ENCODE results near the gene LRRC27.

Gene LRRC27

DNA sequence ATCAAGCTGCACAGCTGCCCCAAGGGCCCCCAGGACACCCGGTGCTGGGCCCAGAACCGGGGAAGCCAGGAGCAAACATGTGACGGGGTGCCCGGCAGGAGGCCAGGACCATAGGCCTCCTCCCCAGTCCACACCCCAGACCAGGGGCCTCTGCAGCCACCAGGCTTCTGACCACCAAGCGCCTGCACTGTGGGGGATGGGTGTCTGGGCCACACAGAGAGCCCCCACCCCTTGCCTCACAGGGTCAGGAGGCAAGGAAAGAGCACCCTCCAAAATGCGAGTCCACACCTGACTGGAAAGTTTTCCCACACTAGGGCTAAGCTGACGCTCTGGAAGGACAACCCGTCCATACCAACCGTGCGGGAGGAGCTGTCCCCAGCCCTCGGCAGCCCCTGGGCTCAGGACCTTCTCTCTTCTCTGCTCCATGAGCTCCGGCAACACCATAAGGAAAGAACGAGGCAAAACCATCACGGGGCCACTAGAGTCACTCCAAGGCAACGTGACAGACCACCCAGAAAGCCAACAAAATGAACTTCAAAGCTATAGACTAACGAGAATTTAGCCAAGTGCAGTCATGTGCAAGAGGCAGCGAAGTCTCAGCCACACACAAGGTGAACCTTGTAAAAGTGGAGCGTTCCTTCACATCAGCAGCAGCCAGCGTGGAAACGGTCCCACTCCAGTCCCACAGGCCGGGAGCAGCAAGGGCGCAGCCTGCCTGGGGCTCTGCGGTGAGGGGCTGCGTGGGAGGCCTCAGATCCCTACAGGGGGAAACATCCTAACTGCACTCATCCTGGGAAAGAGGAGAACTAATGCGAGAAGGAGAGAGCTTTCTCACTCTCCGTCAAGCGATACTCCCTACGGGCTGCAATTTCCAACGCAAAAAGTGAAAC is 29.3 kb upstream of the LRRC27 start:
- no peak for DNase-seq (ENCODE audit: extremely low read depth, low read depth)
- H3K4me3 ChIP-seq (replicated peaks; ENCODE audit: low read depth, low read length) = no peak overlapping the region
- TF ChIP-seq, protein P1, sequence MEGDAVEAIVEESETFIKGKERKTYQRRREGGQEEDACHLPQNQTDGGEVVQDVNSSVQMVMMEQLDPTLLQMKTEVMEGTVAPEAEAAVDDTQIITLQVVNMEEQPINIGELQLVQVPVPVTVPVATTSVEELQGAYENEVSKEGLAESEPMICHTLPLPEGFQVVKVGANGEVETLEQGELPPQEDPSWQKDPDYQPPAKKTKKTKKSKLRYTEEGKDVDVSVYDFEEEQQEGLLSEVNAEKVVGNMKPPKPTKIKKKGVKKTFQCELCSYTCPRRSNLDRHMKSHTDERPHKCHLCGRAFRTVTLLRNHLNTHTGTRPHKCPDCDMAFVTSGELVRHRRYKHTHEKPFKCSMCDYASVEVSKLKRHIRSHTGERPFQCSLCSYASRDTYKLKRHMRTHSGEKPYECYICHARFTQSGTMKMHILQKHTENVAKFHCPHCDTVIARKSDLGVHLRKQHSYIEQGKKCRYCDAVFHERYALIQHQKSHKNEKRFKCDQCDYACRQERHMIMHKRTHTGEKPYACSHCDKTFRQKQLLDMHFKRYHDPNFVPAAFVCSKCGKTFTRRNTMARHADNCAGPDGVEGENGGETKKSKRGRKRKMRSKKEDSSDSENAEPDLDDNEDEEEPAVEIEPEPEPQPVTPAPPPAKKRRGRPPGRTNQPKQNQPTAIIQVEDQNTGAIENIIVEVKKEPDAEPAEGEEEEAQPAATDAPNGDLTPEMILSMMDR (IDR thresholded peaks at IDR 0.05; ENCODE audit: low read depth, low read length, missing control alignments) = no peak

DNA sequence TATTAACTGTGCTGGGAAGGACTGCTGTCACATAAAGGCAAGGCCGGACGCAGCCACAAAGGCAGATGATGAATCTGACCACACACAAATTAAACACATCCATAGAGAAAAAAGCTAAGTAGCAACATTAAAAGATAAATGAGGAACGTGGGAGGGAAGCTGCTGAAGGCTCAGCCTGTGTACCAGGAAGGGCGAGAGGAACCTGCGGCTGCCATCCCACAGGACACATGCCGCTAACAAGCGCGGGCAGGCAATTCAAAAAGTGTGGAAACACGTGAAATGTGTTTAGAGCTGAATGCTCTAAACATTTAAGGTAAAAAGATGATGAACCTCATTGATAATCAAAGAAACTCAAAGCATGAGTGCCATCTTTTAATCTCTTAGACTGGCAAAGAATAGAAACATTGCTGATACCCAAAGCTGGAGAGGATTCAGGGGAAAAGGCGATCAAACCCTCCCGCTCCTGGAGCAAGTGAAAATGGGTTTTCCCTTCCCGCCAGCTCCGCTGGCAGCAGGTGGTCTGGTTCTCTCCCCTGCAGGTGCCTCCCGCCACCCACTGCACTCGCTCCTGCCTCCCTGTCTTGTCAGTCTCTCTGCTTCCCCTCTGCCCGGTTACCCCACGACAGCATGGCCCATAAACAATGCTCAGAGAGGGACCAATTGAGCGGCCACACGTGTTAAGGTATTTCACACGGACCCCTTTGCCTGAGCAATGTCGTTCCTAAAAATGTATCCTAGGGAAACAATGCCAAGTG is 28.5 kb upstream of the LRRC27 start:
- no peak overlapping the region for H3K4me3 ChIP-seq (replicated peaks; ENCODE audit: low read depth, low read length)
- TF ChIP-seq, protein P1 (IDR thresholded peaks at IDR 0.05; ENCODE audit: low read depth, low read length, missing control alignments) = no peak
- DNase-seq (ENCODE audit: extremely low read depth, low read depth) = no peak

DNA sequence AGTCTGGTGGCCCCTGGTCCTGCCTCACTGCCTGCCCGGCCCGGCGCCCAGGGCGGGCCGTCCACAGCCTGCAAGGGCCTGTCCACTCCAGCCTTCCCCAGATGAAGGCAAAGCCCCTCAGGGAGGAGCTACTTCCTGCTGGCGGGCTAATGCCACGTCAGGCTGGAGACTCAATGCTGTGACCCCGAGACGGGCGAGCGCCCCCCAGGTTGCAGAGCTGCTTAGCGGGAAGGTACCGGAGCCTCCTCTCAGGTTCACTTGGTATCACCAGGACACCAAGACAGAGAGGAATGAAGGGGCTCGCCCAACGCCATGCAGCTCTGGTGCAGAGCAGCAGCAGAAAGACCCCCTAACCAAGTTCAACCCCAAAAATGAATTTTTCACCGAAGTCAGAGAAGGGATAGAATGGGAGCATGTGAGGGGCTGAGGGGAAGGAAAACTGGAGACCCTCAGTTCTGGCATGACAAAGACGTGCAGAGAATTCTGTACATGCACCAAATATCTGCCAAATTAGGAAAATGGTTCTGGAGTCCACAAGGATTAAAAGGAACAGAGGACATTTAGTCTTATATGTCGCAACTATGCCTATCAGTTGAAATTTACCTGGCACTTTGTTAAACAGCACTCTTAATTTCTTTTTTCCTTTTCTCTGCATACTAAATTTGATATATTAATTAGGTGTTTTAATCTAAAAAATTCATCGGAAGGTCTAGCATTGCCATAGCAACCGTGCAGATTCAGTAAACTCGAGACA is 27.1 kb upstream of the LRRC27 start:
- H3K4me3 ChIP-seq (replicated peaks; ENCODE audit: low read depth, low read length) = no peak overlapping the region
- TF ChIP-seq, protein P1 (IDR thresholded peaks at IDR 0.05; ENCODE audit: low read depth, low read length, missing control alignments) = no peak
- DNase-seq (ENCODE audit: extremely low read depth, low read depth) = no peak

DNA sequence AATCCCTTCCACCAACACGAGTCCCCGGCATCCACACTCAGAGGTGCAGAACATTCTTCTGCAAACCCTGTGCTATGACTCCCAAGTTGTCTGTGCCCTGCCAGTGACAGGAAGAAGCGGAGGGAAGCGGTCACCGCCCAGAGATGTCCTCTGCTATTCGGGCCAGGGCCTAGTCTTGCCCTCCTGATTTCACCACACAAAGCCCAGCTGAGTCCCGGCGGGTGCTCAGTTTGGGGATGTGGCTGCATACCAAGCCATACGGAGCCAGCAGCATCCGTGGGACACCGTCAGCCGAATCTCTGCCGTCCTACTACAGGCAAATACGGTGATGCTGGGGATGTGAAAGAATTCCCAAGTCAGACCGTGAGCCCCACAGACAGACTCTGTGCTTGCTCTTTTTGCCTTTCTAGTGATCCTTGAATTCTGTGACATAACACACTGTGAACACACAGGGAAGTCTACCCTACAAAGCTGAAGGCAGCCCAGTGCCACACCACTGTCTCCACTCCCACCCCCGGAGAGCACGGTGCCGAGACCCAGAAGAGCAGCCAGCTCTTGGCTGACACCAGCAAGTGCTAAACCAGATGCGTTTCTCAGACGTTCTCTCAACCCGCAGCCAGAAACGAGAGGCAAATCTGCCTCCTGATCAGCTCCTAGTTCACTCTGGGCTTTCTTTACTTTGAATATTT is 26.2 kb upstream of the LRRC27 start:
- TF ChIP-seq, protein P1 (IDR thresholded peaks at IDR 0.05; ENCODE audit: low read depth, low read length, missing control alignments) = no peak
- DNase-seq (ENCODE audit: extremely low read depth, low read depth) = no peak
- H3K4me3 ChIP-seq (replicated peaks; ENCODE audit: low read depth, low read length) = no peak overlapping the region

DNA sequence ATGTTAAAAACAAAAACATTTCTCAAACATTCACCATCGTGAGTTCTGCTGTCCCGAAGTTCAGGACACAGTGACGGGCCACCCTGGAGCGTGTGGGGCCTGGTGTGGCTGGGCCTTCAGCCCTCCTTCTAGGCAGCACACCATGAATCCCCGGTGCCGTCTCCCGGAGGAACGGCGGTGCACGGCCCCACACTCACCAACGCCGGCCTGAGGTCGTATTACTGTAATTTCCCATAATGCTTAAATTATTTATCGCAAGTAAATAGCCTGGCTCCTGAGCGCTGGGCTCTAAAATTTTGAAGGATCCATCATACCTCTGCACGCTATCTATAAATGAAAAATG is 25.7 kb upstream of the LRRC27 start:
- no peak for DNase-seq (ENCODE audit: extremely low read depth, low read depth)
- TF ChIP-seq, protein P1 (IDR thresholded peaks at IDR 0.05; ENCODE audit: low read depth, low read length, missing control alignments) = no peak
- H3K4me3 ChIP-seq (replicated peaks; ENCODE audit: low read depth, low read length) = peak overlapping the region; percentile 54

All from HFF-Myc (cell line).